Stimulated activated naive B cell treated with anti-CD40 and anti-IgM and Interleukin-4, amounts not matched to agents 10 μg/mL and 1 μg/mL and 100 μg/mL, for 72 hours (primary cell): ENCODE results near the gene IL6ST.

ENCODE experiments used
- ATAC-seq, 2 donors: fragments of 150-1000 bp; cut with Tn5 transposase; replicated peaks; 2 replicates each; pipeline ENCODE4 v1.10.0; 2021; ENCODE audit warnings: moderate library complexity in 1 of 2
- DNase-seq: peaks from one replicate; pipeline ENCODE4 v3.0.0; 2021
- H3K27ac Mint-ChIP-seq: one replicate; pipeline ENCODE4 v1.8.0; 2022; ENCODE audit warnings: mild to moderate bottlenecking, mixed read lengths
- H3K27me3 Mint-ChIP-seq, 2 donors: one replicate each; pipeline ENCODE4 v1.8.0; 2022; ENCODE audit warnings: mixed read lengths in 2 of 2
- H3K36me3 Mint-ChIP-seq, 2 donors: one replicate each; pipeline ENCODE4 v1.8.0; 2022; ENCODE audit warnings: mixed read lengths in 2 of 2, mild to moderate bottlenecking in 1 of 2
- H3K4me1 Mint-ChIP-seq, 2 donors: one replicate each; pipeline ENCODE4 v1.8.0; 2022; ENCODE audit warnings: mixed read lengths in 2 of 2, mild to moderate bottlenecking in 1 of 2
- H3K4me3 Mint-ChIP-seq, 2 donors: one replicate each; pipeline ENCODE4 v1.8.0; 2022; ENCODE audit warnings: mild to moderate bottlenecking in 2 of 2, mixed read lengths in 2 of 2, moderate library complexity in 1 of 2
- H3K9me3 Mint-ChIP-seq, 2 donors: one replicate each; pipeline ENCODE4 v1.8.0; 2022; ENCODE audit warnings: mixed read lengths in 2 of 2, mild to moderate bottlenecking in 1 of 2

IL6ST gene

DNA sequence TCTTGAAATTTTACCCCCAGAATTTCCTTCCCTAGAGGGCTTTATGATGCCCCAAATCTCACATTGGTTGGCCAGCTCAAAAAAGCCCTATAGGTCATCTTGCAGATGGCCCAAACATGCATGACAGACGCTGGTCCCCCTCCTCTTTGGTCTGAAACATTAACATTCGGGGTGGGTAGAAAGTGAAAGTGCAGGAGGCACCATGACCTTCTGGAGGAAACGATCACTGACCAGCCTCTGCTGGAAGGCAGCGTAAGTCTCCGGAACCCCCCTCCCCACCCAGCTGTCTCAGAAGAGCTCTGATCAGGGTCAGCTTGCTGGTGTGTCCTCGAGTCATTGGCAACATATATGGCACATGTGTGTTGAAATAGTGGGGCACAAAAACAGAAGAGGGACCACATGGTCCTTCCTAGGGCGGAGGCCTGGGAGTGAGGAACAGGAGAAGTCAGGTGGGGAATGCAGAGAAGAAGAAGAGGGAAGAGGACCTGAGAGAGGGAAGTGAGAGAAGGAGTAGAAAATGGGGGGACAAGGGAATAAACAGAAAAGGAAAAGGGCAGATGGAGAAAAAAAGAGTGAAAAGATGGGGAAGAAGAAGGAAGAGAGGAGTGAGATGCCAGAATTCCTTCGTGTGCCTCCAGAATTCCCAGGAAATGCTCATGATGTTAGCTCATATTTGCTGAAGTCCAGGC is 97.4 kb downstream of the IL6ST start:
- Mint-ChIP-seq H3K27me3 (peaks cover 23 to 28% of the 10 kb centered on the region in 2 donors), H3K36me3 (no peaks in the 10 kb centered on the region), H3K4me3 (no peak overlapping the region), H3K27ac (no peak overlapping the region), H3K9me3 (peaks cover 0 to 2% of the 10 kb centered on the region in 2 donors), H3K4me1 (peaks cover 9 to 14% of the 10 kb centered on the region in 2 donors)
- DNase-seq (no peak), ATAC-seq (no peak)

DNA sequence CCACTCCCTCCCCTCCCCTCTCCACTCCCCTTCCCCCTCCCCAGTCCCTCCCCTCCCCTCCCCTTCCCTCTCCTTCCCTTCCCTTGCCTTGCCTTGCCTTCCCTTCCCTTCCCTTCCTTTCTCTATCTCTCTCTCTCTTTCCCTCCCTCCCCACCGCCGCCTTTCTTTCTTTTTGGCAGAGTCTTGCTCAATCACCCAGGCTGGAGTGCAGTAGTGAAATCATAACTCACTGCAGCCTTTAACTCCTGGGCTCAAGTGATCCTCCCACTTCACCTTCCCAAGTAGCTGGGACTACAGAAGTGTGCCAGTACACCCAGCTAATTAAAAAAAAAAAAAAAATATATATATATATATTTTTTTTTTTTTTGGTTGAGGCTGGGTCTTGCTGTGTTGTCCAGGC is 98.1 kb downstream of the IL6ST start:
- no peak for DNase-seq
- H3K27me3 Mint-ChIP-seq: peaks cover 23 to 28% of the 10 kb centered on the region in 2 donors
- no peak for ATAC-seq

DNA sequence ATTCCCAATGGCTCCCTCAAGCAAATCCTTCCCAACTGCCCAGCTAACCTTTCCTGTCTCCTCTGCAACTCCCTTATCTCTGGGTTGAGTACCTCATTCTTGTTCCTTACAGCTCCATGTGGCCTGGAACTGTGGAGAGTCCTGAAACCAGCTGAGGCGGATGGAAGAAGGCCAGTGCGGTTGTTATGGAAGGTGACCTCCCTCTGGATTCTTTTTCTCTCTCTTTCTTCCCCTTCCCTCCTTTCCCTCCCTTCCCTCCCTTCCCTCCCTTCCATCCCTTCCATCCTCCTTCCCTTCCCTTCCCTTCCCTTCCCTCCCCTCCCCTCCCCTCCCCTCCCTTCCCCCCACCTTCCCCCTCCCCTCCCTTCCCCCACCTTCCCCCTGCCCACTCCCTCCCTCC is 98.5 kb downstream of the IL6ST start:
- H3K27ac Mint-ChIP-seq: no peak overlapping the region
- H3K9me3 Mint-ChIP-seq: peaks cover 0 to 2% of the 10 kb centered on the region in 2 donors
- ATAC-seq: no peak
- no peak overlapping the region for H3K4me3 Mint-ChIP-seq
- no peak for DNase-seq
- no peaks in the 10 kb centered on the region for H3K36me3 Mint-ChIP-seq
- H3K4me1 Mint-ChIP-seq: peaks cover 9 to 14% of the 10 kb centered on the region in 2 donors
- H3K27me3 Mint-ChIP-seq: peaks cover 23 to 28% of the 10 kb centered on the region in 2 donors

More for the DNA sequence above, 98.1 kb downstream of the IL6ST start:
- Mint-ChIP-seq H3K9me3 (peaks cover 0 to 2% of the 10 kb centered on the region in 2 donors), H3K27ac (no peak overlapping the region), H3K4me3 (no peak overlapping the region), H3K4me1 (peaks cover 9 to 14% of the 10 kb centered on the region in 2 donors), H3K36me3 (no peaks in the 10 kb centered on the region)

DNA sequence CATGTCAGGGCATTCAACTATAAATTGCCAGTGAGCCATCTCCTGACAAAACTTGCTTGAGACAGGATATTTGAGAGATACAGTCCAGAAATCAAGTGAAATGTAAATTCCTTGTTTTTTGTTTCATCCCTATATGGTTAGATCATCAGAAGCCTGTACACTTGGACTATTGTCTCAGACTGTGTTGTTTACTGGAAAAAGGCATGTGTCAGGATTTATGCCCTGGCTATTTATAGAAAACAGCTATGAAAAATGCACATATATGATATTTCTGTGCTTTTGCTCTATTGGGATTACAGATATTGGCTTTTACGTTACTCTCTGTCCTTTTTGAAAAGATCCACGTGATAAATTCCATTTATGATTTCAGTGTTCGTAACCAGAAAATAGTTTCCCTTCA is 99.4 kb downstream of the IL6ST start:
- peaks cover 18 to 22% of the 10 kb centered on the region in 2 donors for H3K27me3 Mint-ChIP-seq
- no peak overlapping the region for H3K4me3 Mint-ChIP-seq
- DNase-seq: no peak
- no peak overlapping the region for H3K27ac Mint-ChIP-seq
- no peaks in the 10 kb centered on the region for H3K36me3 Mint-ChIP-seq
- no peak for ATAC-seq
- H3K4me1 Mint-ChIP-seq: peaks cover 8 to 11% of the 10 kb centered on the region in 2 donors
- H3K9me3 Mint-ChIP-seq: peaks cover 0 to 2% of the 10 kb centered on the region in 2 donors

DNA sequence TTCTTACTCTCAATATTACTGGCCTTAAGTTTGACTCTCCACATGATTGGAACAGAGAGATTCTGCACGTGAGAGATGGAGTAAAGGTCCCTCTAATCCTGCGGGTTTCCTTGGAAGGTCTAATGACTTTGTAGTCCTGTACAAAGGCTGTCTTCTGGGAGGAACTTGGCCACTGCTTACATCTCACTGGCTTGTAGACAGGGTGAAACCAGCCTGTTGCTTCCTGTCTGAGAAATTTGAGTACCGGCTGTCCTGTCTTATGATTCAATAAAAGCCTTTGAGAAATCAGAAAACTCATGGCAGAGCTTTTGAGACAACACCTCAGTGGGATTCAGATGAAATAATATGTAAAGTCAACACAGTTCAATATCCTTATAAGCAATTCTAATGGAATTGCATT is 100.6 kb downstream of the IL6ST start:
- Mint-ChIP-seq H3K9me3 (peaks cover 0 to 2% of the 10 kb centered on the region in 2 donors), H3K4me1 (peaks cover 3 to 9% of the 10 kb centered on the region in 2 donors), H3K27me3 (peaks cover 14 to 17% of the 10 kb centered on the region in 2 donors), H3K27ac (no peak overlapping the region), H3K36me3 (no peaks in the 10 kb centered on the region), H3K4me3 (no peak overlapping the region)
- DNase-seq (no peak), ATAC-seq (no peak)

DNA sequence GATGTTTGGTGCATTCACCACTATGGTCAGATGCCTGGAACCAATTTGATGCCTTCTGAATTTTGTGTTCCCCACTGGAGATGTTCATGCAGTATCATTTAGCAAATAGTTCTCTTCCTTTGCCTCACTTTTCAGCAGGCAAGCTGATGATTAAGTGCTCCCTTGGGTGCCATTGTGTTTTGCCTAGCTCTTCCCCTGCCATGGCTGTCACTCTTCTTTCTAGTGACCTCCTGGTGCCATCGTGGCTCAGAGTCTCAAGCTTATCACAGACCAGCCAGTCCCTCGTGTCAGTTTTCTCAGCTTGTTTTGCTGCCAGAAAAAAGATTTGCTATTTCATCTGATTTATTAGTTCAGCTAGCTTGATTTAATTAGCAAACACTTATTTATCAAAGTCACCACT is 102.3 kb downstream of the IL6ST start:
- Mint-ChIP-seq H3K27me3 (peaks cover 7 to 11% of the 10 kb centered on the region in 2 donors), H3K4me3 (no peak overlapping the region)

DNA sequence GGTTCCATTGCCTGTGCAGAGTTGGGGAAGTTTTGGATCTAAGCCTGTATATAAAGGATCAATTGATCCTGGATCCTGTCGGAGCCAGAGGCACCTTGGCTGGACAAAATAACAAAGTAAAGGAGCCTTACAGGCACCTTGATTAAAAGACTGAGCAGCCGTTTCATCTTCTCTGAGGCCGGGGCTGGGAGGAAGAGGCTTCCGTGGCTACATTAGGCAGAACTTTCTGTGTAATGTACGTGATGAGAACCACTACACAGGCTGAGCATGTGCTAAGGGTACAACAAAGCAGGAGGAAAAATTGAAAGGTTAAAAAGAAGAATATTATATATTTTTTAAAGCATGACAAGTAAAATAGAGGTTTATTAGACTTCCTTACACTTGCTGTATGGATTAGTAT is 106.6 kb downstream of the IL6ST start:
- DNase-seq: no peak
- peaks cover 5 to 7% of the 10 kb centered on the region in 2 donors for H3K27me3 Mint-ChIP-seq
- H3K36me3 Mint-ChIP-seq: no peaks in the 10 kb centered on the region
- ATAC-seq: no peak
- no peak overlapping the region for H3K27ac Mint-ChIP-seq
- no peaks in the 10 kb centered on the region for H3K4me1 Mint-ChIP-seq
- no peak overlapping the region for H3K4me3 Mint-ChIP-seq
- H3K9me3 Mint-ChIP-seq: no peaks in the 10 kb centered on the region

More for the DNA sequence above, 102.3 kb downstream of the IL6ST start:
- Mint-ChIP-seq H3K4me1 (peaks cover 2 to 5% of the 10 kb centered on the region in 2 donors), H3K36me3 (no peaks in the 10 kb centered on the region), H3K27ac (no peak overlapping the region), H3K9me3 (peaks cover 0 to 2% of the 10 kb centered on the region in 2 donors)
- DNase-seq (no peak), ATAC-seq (no peak)

DNA sequence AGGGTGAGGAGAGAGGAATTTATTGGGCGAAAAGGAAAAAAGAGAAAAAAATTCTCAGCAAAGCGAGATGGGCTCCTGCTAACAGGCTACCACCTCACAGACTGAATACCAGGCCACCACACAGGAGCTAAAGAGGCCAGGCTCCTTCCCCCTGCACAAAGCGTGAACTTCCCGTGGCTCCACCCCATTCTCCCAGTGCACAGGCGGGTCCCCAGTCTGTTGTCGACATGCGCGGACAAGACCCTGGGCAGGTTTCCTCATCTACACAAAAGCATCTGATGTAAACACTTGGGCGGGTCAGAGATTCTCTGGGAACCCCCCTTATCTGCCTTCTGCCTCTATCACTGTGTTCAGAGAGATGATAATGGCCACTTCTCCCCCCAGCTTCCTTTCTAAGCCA is 109.4 kb downstream of the IL6ST start:
- ATAC-seq (no peak), DNase-seq (no peak)
- Mint-ChIP-seq H3K27ac (no peak overlapping the region), H3K36me3 (no peaks in the 10 kb centered on the region), H3K4me1 (no peaks in the 10 kb centered on the region), H3K27me3 (peaks cover 9 to 12% of the 10 kb centered on the region in 2 donors), H3K9me3 (no peaks in the 10 kb centered on the region), H3K4me3 (no peak overlapping the region)
